Measurements from ENCODE around the gene SMIM9.

DNA sequence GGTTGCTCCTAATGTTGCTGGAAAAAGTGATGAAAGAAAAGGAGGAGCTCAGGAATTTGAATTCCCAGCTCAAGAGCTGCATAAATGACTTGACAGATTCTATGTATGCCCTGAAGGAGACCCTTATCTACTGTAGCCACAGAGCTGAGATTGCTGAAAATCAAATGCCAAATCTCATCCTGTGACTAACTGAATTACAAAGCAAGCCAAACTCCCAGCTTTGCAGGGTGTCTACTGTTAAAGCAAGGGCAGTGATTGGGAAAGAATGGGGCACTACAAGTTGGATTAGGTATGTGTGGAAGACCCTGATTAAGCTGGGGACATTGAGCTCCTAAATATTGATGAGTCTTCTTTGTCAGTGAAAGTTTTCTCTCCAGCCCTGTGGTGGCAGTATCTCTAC lies 20.8 kb upstream of the SMIM9 start:
- TF ChIP-seq FOXP2 (optimal IDR thresholded peaks at IDR 0.05; ENCODE audit: control extremely low read depth, extremely low read length, insufficient read depth) (no peak), EZH2 (IDR thresholded peaks at IDR 0.05) (no peak), POLR2AphosphoS5 (IDR thresholded peaks at IDR 0.05; ENCODE audit: borderline replicate concordance, low read depth, low read length) (no peak)

Data from SK-N-MC (cell line).